Astrocyte of the spinal cord (primary cell): ENCODE data around the gene CD84.

Source experiments
- DNase-seq: peaks from one replicate; pipeline ENCODE4 v3.0.0; 2011; ENCODE audit warnings: low read depth, low spot score
- H3K4me3 ChIP-seq: 2 replicates; pipeline ENCODE4 v1.5.1; 2011; ENCODE audit warnings: low read depth, mild to moderate bottlenecking, low read length, moderate library complexity
- in situ Hi-C: cut with HindIII; loops from 2 replicates; pipeline ENCODE4 v1.10.0; 2017; ENCODE audit warnings: low sequenced_read_pairs
- TF ChIP-seq, protein P1 (sequence below): IDR thresholded peaks from 2 replicates; pipeline ENCODE4 v1.5.1; 2012; ENCODE audit warnings: low read depth, mild to moderate bottlenecking, low read length, inconsistent platforms

CD84 gene

DNA sequence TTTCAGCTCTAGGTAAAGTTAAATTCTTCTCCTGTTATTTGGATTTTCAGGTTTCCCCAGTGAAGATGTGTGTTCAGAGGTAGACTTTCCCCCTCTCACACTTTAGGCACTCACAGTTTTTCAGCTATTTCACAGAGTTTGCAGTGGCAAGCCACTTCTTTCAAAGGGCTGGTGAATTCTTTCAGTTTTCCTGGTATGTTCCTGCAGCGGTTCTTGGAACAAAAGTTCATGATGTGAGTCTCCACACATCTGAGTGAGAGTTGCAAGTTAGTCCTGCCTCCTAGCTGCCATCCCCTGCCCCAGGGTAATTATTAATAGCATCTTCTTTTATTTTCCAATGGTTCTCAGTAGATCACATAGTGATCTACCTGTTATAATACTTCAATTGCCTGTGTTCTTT lies 27.3 kb upstream of the CD84 start:
- in situ Hi-C loops, result no loop called here
- DNase-seq, result no peak
- TF ChIP-seq, protein P1, sequence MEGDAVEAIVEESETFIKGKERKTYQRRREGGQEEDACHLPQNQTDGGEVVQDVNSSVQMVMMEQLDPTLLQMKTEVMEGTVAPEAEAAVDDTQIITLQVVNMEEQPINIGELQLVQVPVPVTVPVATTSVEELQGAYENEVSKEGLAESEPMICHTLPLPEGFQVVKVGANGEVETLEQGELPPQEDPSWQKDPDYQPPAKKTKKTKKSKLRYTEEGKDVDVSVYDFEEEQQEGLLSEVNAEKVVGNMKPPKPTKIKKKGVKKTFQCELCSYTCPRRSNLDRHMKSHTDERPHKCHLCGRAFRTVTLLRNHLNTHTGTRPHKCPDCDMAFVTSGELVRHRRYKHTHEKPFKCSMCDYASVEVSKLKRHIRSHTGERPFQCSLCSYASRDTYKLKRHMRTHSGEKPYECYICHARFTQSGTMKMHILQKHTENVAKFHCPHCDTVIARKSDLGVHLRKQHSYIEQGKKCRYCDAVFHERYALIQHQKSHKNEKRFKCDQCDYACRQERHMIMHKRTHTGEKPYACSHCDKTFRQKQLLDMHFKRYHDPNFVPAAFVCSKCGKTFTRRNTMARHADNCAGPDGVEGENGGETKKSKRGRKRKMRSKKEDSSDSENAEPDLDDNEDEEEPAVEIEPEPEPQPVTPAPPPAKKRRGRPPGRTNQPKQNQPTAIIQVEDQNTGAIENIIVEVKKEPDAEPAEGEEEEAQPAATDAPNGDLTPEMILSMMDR, result no peak
- H3K4me3 ChIP-seq, result no peak overlapping the region

DNA sequence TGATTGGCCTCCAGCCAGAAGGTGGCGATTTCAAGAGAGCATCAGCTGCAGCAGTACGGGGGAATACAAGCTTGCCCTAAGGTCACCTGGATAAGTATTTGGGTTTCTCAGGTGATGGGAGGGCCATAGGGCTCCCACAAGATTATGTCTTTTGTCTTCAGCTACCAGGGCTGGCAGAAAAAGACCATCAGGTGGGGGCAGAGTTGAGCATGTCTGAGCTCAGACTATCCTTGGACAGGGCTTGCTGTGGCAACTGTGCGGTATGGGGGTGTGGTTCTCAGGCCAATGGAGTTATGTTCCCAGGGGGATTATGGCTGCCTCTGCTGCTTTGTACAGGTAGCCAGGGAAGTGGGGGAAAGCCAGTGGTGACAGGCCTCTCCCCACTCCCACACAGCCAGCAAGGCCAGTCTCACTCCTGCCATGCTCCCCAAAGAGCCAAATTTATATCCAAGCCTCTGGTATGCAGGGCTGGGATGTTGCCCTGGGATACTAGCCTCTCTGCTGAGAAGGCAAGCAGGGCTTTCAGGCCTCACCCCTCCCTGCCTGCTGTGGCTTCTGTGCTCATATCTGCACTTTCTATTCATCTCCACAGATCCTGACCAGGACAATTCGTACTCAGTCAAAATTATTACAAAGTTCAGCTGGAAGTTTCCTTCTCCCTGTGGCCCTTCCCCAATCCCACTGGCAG lies 26.6 kb upstream of the CD84 start:
- TF ChIP-seq, protein P1, result no peak
- DNase-seq, result no peak
- H3K4me3 ChIP-seq, result no peak overlapping the region
- in situ Hi-C loops, result no loop called here

DNA sequence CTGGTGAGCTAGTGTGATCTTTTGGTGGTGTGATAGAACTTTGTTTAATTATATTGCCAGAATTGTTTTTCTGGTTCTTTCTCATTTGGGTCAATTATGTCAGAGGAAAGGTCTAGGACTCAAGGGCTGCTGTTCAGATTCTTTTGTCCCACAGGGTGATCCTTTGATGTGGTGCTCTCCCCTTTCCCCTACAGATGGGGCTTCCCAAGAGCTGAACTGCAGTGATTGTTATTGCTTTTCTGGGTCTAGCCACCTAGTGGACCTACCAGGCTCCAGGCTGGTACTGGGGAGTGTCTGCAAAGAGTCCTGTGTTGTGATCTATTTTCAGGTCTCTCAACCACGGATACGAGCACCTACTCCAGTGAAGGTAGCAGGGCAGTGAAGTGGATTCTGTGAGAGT lies 25.9 kb upstream of the CD84 start:
- DNase-seq, result no peak
- TF ChIP-seq, protein P1, result no peak
- in situ Hi-C loops, result no loop called here
- H3K4me3 ChIP-seq, result no peak overlapping the region

DNA sequence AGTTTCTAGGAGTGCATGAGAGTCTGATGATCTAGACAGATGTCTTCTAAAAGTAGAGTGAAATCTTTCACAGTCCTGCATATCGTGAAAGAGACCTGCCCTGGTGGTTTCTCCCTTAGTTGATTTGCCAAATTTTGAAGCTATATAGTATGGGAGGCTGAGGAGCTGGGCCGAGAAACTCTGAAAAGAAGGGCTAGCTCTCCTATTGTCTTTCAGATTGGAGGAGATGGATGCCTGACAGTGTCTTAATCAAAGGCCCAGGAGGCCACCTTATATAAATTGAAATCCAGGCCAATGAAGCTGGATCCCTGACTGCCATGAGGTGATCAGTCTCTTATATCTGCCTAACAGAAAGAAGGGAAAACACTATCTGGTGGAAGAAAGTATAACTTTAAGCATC lies 18.4 kb upstream of the CD84 start:
- no peak for DNase-seq
- TF ChIP-seq, protein P1, result no peak
- in situ Hi-C loops, result no loop called here
- no peak overlapping the region for H3K4me3 ChIP-seq

DNA sequence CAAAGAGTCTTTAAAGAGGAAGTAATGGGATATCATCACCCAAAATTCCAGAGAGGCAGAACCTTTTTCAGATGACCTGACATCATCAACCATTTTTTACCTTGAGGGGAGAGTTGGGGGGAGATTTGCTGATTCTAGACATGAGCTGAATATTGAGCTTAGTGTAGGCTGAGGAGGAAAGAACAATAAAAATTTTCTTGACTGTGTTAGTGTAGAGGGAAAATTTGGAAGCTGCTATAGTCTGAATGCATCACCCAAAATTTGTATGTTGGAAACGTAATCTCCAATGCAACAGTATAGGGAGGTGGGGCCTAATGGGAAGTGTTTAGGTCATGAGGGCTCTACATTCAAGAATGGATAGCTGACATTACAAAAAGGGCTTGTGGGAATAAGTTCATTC lies 17.8 kb upstream of the CD84 start:
- in situ Hi-C loops, result no loop called here
- DNase-seq, result no peak
- TF ChIP-seq, protein P1, result no peak
- no peak overlapping the region for H3K4me3 ChIP-seq

DNA sequence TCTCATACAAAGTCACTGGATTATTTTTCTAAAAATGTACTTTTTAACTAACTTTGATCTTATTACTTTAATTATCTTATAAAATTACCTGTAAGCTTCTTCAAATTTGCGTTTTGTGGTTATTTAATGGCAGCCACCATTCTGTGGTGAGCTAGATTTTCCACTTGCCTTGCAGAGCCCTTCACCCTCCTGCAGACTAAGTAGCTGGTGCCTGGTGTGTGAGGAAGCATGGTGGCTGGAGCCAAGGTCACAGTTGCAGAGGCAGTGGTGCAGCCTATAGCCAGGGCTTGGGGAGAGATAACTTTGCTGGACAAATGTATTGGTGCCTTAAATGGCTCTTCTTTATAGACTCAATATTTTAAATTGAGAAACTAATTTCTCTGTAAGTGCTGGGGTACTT lies 11.2 kb upstream of the CD84 start:
- DNase-seq, result no peak
- H3K4me3 ChIP-seq, result no peak overlapping the region
- in situ Hi-C loops, result no loop called here
- TF ChIP-seq, protein P1, result no peak
